ENCODE data around the gene IMMP2L. TPM values are rescaled to one million over a fixed set of nuclear protein-coding genes. Genes with fewer than 3 reads are reported as not detected.
"Not testable (repeated sequence)": the region's sequence is repeated elsewhere in the genome, so short reads cannot be mapped to it uniquely, and the experiment has no call there.

IMMP2L gene
- total and polyA plus RNA-seq, 7 donors: 9.3 to 43.0 (median 19.2) TPM

DNA sequence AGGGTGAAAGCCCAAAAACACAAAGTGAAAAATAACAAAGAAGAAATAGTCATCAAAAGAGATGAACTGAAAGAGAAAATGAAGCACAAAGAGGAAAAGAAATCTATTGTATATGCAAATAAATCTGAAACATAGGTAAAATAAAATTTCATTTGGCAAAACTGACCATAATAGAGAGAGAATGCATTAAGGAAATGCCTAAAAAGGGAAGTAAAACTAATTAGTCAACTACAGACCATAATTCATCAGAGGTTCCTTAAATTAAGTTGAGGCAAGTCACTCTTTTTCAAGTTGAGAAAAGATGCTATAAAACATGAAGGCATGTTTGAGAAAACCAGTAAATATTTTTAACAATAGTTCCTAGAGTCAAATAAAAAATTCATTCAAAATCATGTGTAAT is 238.1 kb downstream of the IMMP2L start:
- Histone ChIP-seq H3K36me3 (ENCODE audit: insufficient read depth in 1 of 2, low read depth in 1 of 2) (no peaks in the 10 kb centered on the region), H3K4me3 (no peak overlapping the region), H3K27me3 (ENCODE audit: insufficient read depth in 3 of 3, low read length in 2 of 3) (no peaks in the 10 kb centered on the region), H3K4me1 (no peaks in the 10 kb centered on the region), H3K27ac (no peak overlapping the region), H3K9me3 (no peaks in the 10 kb centered on the region)
- TF ChIP-seq CTCF (IDR thresholded peaks at IDR 0.05): no peak
- DNase-seq (no peak), ATAC-seq (no peak)
- intact Hi-C loops (cut with DNase I): no loop called here

DNA sequence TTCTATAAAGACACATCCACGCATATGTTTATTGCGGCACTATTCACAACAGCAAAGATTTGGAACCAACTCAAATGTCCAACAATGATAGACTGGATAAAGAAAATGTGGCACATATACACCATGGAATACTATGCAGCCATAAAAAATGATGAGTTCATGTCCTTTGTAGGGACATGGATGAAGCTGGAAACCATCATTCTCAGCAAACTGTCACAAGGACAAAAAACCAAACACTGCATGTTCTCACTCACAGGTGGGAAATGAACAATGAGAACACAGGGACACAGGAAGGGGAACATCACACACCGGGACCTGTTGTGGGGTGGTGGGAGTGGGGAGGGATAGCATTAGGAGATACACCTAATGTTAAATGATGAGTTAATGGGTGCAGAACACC is 238.6 kb downstream of the IMMP2L start:
- intact Hi-C loops (cut with DNase I); DNase-seq; H3K9me3 ChIP-seq; H3K36me3 ChIP-seq (ENCODE audit: insufficient read depth in 1 of 2, low read depth in 1 of 2); H3K27ac ChIP-seq; ATAC-seq; H3K4me3 ChIP-seq; H3K27me3 ChIP-seq (ENCODE audit: insufficient read depth in 3 of 3, low read length in 2 of 3); H3K4me1 ChIP-seq: not testable (repeated sequence)
- 93 to 95% (median 94%) methylated on average over 3 of the region's 3 CpGs for WGBS, 3 donors

DNA sequence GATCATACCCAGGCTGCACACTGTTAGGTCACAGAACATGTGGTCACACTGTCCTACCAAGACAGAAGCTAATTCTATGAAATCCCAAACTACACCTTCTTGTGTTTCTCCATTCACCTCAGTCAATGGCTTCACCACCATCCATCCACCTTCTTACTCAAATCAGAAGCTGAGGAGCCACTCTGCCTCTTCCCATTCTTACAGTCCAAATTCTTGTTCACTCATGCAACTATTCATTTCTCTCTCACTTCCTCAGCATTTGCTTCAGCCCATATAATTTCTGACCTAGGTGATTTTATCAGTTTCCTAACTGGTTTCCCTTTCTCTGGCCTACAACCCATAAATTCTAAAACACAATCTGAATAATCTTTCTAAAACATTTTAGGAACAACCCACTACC is 242.2 kb downstream of the IMMP2L start:
- Histone ChIP-seq H3K27me3 (ENCODE audit: insufficient read depth in 3 of 3, low read length in 2 of 3) (no peaks in the 10 kb centered on the region), H3K27ac (no peak overlapping the region), H3K9me3 (no peaks in the 10 kb centered on the region), H3K4me3 (no peak overlapping the region), H3K4me1 (no peaks in the 10 kb centered on the region), H3K36me3 (ENCODE audit: insufficient read depth in 1 of 2, low read depth in 1 of 2) (no peaks in the 10 kb centered on the region)
- no peak for TF ChIP-seq CTCF (IDR thresholded peaks at IDR 0.05)
- DNase-seq: no peak
- intact Hi-C loops (cut with DNase I): no loop called here
- ATAC-seq: no peak

GRCh38 chr7:111312966-111313365 is 249.3 kb downstream of the IMMP2L start:
- no peak overlapping the region for H3K4me3 ChIP-seq
- TF ChIP-seq CTCF (IDR thresholded peaks at IDR 0.05): no peak
- H3K27ac ChIP-seq: no peak overlapping the region
- no peaks in the 10 kb centered on the region for H3K9me3 ChIP-seq
- no peaks in the 10 kb centered on the region for H3K4me1 ChIP-seq
- intact Hi-C loops (cut with DNase I): no loop called here
- ATAC-seq (peak in 2 of 4 donors; percentile 42 to 62), DNase-seq (no peak)
- H3K36me3 ChIP-seq (ENCODE audit: insufficient read depth in 1 of 2, low read depth in 1 of 2): no peaks in the 10 kb centered on the region
- no peaks in the 10 kb centered on the region for H3K27me3 ChIP-seq (ENCODE audit: insufficient read depth in 3 of 3, low read length in 2 of 3)

DNA sequence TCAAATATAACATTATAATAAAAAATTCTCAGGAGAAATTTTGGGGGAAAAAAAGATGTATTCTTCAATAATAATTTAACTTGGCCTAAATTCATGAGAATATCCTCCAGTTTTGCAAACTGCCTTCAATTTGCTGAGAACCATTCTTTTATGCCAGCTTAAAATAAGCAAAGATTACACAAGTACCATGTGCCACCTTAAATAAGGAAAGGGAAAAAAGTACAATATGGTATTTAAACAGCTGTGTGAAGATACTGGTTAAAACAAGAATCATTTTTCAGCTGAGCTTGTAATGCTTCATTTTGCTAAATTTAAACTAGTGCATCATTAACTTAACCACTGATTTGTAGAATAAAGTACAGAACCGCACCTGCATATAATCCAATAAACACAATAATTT is 253.6 kb downstream of the IMMP2L start:
- Histone ChIP-seq H3K27ac (no peak overlapping the region), H3K4me1 (no peaks in the 10 kb centered on the region), H3K9me3 (no peaks in the 10 kb centered on the region), H3K36me3 (ENCODE audit: insufficient read depth in 1 of 2, low read depth in 1 of 2) (no peaks in the 10 kb centered on the region), H3K4me3 (no peak overlapping the region), H3K27me3 (ENCODE audit: insufficient read depth in 3 of 3, low read length in 2 of 3) (no peaks in the 10 kb centered on the region)
- intact Hi-C loops (cut with DNase I): no loop called here
- WGBS, 3 donors: 76 to 91% (median 80%) methylated on average over 1 of the region's 1 CpG
- no peak for ATAC-seq
- no peak for DNase-seq
- TF ChIP-seq CTCF (IDR thresholded peaks at IDR 0.05): no peak

All from psoas muscle (tissue), 8 donors.